Activated CD4-positive, CD25-positive, alpha-beta regulatory T cell treated with anti-CD3 and anti-CD28 coated beads, Interleukin-2, amount 50 U/mL, for 16 hours (primary cell): ENCODE data around the gene BIRC7.
"Not testable (repeated sequence)": the region's sequence is repeated elsewhere in the genome, so short reads cannot be mapped to it uniquely, and the experiment has no call there.

Experiments
- DNase-seq: peaks from one replicate; pipeline ENCODE4 v3.0.0-alpha.2; 2020; ENCODE audit warnings: low read depth, low spot score

Gene BIRC7

GRCh38 chr20:63208346-63208909, 27.3 kb upstream of the BIRC7 start:
- DNase-seq: no peak

DNA sequence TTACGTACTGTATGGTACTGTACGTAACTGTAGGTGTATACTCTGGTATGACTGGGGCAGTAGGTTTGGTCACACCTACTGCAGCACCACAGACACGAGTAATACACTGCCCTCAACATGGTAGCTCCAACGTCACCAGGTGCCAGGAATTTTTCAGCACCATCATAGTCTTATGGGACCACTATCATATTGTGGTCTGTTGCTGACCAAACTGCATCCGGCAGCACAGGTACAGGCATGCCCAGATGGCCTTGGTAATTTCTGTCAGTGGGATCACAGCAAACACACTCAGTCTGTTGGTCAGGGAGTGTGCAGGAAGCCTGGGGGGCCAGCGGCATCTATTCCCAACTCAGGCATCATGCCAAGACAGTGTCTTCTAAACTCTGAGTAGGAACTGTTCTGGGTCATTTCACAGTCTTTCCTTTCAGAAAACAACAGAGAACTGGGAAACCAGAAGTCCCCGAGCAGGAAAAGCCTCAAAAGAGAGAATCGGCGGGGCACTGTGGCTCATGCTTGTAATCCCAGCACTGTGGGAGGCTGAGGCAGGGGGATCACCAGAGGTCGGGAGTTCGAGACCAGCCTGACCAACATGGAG, 25.6 kb upstream of the BIRC7 start:
- DNase-seq: no peak

GRCh38 chr20:63212393-63212730, 23.3 kb upstream of the BIRC7 start:
- no peak for DNase-seq

DNA sequence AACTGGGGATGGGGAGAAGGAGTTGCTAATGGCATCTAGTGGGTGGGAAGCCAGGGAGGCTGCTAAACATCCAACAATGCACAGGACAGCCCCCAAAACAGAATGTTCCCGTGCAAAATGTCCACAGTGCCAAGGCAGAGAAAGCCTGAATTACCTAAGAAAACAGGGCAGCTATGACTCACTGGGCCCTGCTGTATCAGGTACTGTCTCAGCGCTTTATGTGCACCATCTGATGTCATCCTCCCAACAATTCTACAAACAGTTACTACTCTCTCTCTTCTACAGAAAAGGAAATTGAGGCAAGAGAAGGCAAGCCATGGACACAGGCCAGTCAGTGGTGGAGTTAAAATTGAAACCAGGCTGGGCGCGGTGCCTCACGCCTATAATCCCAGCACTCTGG, 22.9 kb upstream of the BIRC7 start:
- no peak for DNase-seq

DNA sequence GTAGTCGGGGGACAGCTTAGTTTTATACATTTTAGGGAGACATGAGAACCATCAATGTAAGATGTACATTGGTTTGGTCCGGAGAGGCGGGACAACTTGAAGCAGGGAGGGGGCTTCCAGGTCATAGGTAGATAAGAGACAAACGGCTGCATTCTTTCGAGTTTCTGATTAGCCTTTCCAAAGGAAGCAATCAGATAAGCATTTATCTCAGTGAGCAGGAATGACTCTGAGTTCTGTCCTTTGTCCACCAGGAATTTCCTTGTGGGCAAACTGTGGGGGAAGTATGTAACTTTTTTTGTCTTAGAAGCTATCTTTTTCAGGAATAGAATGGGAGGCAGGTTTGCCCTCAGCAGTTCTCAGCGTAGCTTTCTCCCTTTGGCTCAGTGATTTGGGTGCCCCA, 21.2 kb upstream of the BIRC7 start:
- DNase-seq: no peak

- DNase-seq: no peak
Observed at GRCh38 chr20:63215101-63216040, 20.3 kb upstream of the BIRC7 start.

DNA sequence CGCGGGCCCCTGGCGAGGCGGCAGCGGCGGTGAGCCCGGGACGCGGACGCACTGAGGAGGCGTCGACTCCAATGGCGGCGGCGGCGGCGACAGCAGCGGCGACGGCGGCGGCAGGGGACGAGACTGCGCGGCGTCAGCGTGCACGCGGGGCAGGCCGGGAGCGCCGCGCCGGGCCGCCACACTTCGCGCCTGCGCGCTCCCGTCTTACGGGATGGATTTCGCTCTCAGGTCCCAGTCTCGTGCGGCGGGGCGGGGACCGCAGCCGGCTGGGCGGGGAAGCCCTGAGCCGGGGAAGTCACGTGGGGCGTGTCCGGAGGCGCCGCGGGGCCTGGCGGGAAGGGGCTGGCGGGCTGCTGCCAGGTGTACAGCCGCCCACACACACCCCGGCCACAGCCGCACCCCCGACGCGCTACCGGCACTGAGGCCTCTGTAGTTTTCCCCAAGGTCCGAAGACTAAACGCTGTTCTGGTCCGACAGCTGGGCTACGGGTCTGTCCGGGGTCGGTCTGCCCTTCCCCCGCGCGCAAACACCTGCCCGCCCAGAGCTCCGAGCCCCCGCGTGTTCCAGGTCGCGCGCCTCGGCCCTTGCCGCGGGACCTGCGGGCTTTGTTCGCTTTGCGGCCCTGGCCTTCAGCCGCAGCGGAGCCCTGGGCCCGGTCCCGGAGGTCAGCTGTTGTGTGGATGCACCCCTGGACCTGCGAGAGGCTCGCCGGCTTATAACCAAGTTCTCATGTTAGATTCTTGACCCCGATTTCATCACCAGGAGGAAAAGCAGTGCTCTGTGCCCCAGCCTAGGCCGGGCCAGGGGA, 19.5 kb upstream of the BIRC7 start, which contains the start of gene YTHDF1:
Gene YTHDF1, minus strand, starts transcription at position 91 of the 808 bp plus-strand sequence. CDS start 239 bp downstream, outside the sequence.
- DNase-seq: peak; percentile 90

DNA sequence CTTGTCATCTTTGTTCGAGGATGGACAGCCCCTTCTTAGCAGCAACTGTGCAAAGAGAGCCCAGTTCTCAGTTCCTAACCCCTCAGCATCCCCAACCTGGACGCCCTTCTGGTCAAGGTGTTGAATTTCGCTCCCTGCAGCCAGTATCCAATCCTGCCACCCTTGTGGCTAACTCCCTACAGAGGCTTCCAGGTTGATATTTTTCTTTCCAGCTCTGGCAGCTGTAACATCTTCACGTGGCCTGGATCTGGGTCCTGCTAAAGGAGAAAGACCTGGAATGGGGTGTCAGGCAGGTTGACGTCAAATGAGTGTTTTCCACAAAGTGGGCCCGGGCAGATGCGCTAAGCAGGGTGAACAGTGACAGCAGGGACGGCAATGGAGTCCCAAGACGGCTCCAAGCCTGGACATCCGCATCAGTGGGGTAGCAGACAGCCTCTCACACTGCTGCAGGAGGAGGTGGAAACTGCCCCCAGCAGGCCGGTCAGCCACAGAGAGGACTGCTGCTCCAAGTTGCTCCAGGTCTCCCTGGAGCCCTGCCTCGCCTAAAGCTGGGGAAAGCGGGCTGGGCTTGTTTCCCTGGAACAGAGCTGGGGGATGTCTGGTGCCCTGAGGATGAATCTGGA, 18.7 kb upstream of the BIRC7 start:
- no peak for DNase-seq

DNA sequence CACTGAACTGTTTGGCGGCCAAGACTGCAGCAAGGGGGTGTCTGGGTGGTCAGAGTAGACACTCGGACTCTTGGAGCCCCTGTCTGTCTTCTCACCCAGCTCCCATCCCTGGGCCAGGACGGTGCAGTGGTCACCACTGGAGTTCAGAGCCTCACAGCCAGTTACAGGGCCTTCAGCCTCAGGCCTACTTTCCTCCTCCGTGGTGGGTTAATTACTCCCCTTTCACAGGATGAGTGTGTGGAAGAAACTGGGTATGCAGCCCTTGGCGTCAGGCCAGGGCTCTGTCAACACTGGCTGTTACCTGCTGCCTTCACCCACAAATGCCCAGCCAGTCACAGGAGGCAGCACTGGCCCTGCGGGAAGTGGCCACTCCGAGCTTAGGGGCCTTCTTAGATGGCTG, 18.0 kb upstream of the BIRC7 start:
- no peak for DNase-seq

- DNase-seq: no peak
Observed at GRCh38 chr20:63218701-63219446, 16.8 kb upstream of the BIRC7 start.

DNA sequence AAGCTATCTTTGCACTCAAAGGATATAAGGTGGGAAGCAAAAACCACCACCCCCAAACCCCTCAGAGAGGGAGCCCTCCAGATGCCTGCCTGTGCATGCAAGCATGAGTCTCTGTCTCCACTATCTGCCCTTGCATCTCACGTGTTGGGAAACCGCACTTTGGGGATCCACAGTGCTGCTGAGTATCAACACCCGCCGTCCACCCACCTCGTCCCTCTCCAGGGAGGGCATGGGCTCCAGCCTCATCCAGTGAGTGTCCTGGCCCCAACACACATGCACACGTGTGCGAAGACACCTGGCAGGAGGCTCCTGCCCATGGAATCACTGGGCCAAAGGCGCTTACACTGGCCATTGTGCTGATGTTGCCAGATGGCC, 16.3 kb upstream of the BIRC7 start:
- DNase-seq: no peak

GRCh38 chr20:63219866-63220521, 15.7 kb upstream of the BIRC7 start:
- DNase-seq: no peak

GRCh38 chr20:63220696-63221399, 14.9 kb upstream of the BIRC7 start:
- DNase-seq: no peak

DNA sequence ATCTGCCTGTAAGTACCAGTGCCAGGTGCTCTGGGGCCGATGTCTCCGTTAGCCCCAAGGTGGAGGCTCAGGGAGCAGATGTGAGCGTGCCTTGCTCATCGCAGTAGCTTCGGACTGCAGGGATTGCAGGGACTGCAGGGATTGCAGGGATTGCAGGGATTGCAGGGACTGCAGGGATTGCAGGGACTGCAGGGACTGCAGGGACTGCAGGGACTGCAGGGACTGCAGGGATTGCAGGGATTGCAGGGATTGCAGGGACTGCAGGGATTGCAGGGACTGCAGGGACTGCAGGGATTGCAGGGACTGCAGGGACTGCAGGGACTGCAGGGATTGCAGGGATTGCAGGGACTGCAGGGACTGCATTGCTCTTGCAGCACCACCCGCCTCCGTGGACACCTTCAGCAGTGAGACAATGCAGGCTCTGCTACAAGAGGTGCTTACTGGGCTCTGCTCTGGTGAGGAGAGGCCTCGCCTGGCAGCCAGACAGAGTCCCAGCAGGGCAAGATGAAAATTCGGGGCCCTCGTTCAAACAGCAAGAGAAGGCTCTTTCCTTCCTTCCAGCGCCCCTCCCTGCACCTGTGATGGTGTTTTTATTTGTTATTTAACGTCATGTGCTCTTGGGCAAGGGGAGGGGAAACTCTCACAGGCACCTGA, 14.2 kb upstream of the BIRC7 start:
- not testable (repeated sequence) for DNase-seq

DNA sequence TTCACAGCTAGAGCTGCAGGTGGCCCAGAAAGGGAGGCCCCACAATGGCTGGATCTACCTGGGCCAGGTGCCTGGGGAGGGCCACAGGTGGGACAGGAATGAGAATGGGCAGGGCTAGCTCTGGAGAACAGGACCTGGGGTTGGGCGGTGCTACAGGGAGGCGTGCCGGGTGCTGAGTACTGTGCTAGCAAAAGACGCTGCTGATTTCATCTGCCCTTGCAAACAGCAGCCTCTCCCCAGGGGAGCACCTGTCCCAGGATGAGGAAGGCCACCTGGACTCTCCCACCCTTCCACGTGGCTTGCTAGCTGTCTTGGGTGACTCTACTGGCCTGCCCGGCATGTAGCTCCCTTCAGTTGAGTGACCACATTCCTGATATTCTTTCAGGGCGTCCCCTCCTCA, 13.2 kb upstream of the BIRC7 start:
- no peak for DNase-seq

DNA sequence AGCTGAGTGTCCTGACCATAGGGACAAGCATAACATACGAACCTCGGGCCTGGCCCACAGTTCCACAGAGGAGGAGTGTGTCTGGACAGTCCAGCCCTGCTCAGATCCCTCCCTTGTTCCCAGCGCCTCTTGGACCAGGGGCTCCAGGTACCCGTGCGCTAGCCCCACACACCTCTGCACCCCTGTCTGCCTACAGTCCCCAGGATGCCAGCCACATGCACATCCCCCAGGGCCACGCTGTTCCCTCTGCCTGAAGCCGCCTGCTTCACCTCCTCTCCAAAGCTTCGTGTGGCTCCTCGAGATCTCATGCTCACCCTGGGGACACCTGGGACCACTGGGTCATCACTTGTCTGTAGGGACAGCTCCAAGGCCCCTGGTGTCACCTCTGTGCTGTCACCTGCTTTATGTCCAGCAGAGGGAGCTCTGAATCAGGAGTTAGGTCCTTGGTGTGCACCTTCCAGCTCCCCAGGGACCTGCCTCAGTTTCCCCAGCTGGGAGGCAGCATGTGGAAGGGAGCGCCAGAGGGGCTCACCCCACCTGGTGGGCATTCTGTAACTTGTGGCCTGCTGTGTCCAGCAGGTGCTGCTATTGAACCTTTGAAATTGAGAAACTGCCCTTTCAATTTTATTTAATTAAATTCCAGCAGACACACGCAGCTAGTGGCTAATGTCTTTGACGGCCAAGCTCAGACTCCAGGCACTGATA, 12.4 kb upstream of the BIRC7 start:
- no peak for DNase-seq

DNA sequence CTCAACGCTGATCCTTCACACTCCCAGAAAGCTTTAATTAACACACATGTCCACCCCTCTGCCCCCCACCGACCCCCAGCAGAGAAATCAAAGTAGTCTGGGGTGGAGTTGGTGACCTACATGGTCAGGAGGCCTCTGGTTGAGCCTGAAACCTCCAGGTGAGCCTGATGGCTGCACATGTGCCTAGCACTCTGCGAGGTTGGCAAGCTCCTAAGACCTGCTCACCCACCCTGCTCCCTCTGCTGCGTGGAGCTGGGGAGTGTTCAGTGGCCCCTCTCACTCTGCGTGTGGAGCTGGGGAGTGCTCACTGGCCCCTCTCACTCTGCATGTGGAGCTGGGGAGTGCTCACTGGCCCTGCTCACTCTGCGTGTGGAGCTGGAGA, 11.9 kb upstream of the BIRC7 start:
- no peak for DNase-seq

DNA sequence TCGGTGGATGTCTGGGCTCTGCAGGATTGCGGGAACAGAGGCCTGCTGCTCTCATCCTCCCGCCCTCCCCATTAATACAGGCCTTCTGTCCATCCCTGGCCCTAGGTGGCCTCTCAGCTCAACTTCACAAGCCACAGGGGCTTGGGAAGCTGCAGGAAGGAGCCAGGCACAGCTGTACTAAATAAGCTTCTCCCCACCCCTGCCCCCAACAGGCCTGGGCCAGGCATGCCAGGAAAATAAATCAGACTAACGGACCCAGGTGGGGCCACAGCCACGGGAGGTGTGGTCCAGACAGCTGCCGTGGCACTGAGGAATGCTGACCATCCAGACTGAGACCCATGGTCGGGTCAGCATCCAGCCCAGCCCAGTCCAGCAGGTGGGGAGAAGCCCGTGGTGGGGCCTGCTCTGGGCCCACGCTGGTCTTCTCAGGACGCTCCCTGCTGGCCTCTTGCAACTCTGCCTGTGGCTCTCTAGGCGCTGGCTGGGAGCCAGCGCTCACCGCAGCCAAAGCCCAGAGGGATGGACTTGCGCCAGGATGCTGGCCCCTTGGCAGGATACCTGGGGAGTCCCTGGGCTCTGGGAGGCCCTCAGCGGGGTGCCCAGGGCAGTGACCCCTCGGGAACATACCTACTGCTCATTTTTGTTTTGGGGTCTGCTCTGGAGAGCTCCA, 11.2 kb upstream of the BIRC7 start:
- DNase-seq: no peak
